ENCODE results near the gene RIMBP2.
"Not testable (repeated sequence)": the region's sequence is repeated elsewhere in the genome, so short reads cannot be mapped to it uniquely, and the experiment has no call there.

The RIMBP2 gene

GRCh38 chr12:130748786-130749185, 32.7 kb upstream of the RIMBP2 start:
- no peak overlapping the region for H3K4me3 ChIP-seq (ENCODE audit: low read length)
- no peaks in the 10 kb centered on the region for H3K4me1 ChIP-seq (ENCODE audit: control insufficient read depth, low read depth, low read length)
- H3K27me3 ChIP-seq (ENCODE audit: control insufficient read depth, insufficient read depth, low read length), result no peaks in the 10 kb centered on the region
- no peak overlapping the region for H3K9ac ChIP-seq (ENCODE audit: low read length)
- no peaks in the 10 kb centered on the region for H3K36me3 ChIP-seq (ENCODE audit: control insufficient read depth, low read depth, low read length)
- H3K27ac ChIP-seq (ENCODE audit: low read length), result no peak overlapping the region
- no peaks in the 10 kb centered on the region for H3K9me3 ChIP-seq (ENCODE audit: control insufficient read depth, low read depth, low read length)

- Histone ChIP-seq H3K4me1 (ENCODE audit: control insufficient read depth, low read depth, low read length) (no peaks in the 10 kb centered on the region), H3K4me3 (ENCODE audit: low read length) (no peak overlapping the region), H3K9me3 (ENCODE audit: control insufficient read depth, low read depth, low read length) (no peaks in the 10 kb centered on the region), H3K9ac (ENCODE audit: low read length) (no peak overlapping the region), H3K36me3 (ENCODE audit: control insufficient read depth, low read depth, low read length) (no peaks in the 10 kb centered on the region), H3K27ac (ENCODE audit: low read length) (no peak overlapping the region), H3K27me3 (ENCODE audit: control insufficient read depth, insufficient read depth, low read length) (no peaks in the 10 kb centered on the region)
Observed at GRCh38 chr12:130747867-130748740, 32.0 kb upstream of the RIMBP2 start.

- H3K9me3 ChIP-seq (ENCODE audit: control insufficient read depth, low read depth, low read length), result no peaks in the 10 kb centered on the region
- H3K9ac ChIP-seq (ENCODE audit: low read length), result no peak overlapping the region
- no peaks in the 10 kb centered on the region for H3K4me1 ChIP-seq (ENCODE audit: control insufficient read depth, low read depth, low read length)
- H3K4me3 ChIP-seq (ENCODE audit: low read length), result no peak overlapping the region
- H3K36me3 ChIP-seq (ENCODE audit: control insufficient read depth, low read depth, low read length), result no peaks in the 10 kb centered on the region
- H3K27me3 ChIP-seq (ENCODE audit: control insufficient read depth, insufficient read depth, low read length), result no peaks in the 10 kb centered on the region
- no peak overlapping the region for H3K27ac ChIP-seq (ENCODE audit: low read length)
Observed at GRCh38 chr12:130746546-130746945, 30.4 kb upstream of the RIMBP2 start.

- Histone ChIP-seq H3K27me3 (ENCODE audit: control insufficient read depth, insufficient read depth, low read length) (no peaks in the 10 kb centered on the region), H3K4me1 (ENCODE audit: control insufficient read depth, low read depth, low read length) (no peaks in the 10 kb centered on the region), H3K4me3 (ENCODE audit: low read length) (no peak overlapping the region), H3K27ac (ENCODE audit: low read length) (no peak overlapping the region), H3K9ac (ENCODE audit: low read length) (no peak overlapping the region), H3K9me3 (ENCODE audit: control insufficient read depth, low read depth, low read length) (no peaks in the 10 kb centered on the region), H3K36me3 (ENCODE audit: control insufficient read depth, low read depth, low read length) (no peaks in the 10 kb centered on the region)
Observed at GRCh38 chr12:130745921-130746320, 29.8 kb upstream of the RIMBP2 start.

GRCh38 chr12:130744274-130744673, 28.2 kb upstream of the RIMBP2 start:
- Histone ChIP-seq H3K4me3 (ENCODE audit: low read length) (no peak overlapping the region), H3K27me3 (ENCODE audit: control insufficient read depth, insufficient read depth, low read length) (no peaks in the 10 kb centered on the region), H3K9ac (ENCODE audit: low read length) (no peak overlapping the region), H3K9me3 (ENCODE audit: control insufficient read depth, low read depth, low read length) (no peaks in the 10 kb centered on the region), H3K27ac (ENCODE audit: low read length) (no peak overlapping the region), H3K4me1 (ENCODE audit: control insufficient read depth, low read depth, low read length) (no peaks in the 10 kb centered on the region), H3K36me3 (ENCODE audit: control insufficient read depth, low read depth, low read length) (no peaks in the 10 kb centered on the region)

GRCh38 chr12:130743606-130744005, 27.5 kb upstream of the RIMBP2 start:
- Histone ChIP-seq H3K4me1 (ENCODE audit: control insufficient read depth, low read depth, low read length) (no peaks in the 10 kb centered on the region), H3K9ac (ENCODE audit: low read length) (no peak overlapping the region), H3K27ac (ENCODE audit: low read length) (no peak overlapping the region), H3K27me3 (ENCODE audit: control insufficient read depth, insufficient read depth, low read length) (no peaks in the 10 kb centered on the region), H3K9me3 (ENCODE audit: control insufficient read depth, low read depth, low read length) (no peaks in the 10 kb centered on the region), H3K4me3 (ENCODE audit: low read length) (no peak overlapping the region), H3K36me3 (ENCODE audit: control insufficient read depth, low read depth, low read length) (no peaks in the 10 kb centered on the region)

GRCh38 chr12:130743176-130743575, 27.1 kb upstream of the RIMBP2 start:
- H3K9me3 ChIP-seq (ENCODE audit: control insufficient read depth, low read depth, low read length), result no peaks in the 10 kb centered on the region
- no peak overlapping the region for H3K9ac ChIP-seq (ENCODE audit: low read length)

GRCh38 chr12:130742716-130743115, 26.6 kb upstream of the RIMBP2 start:
- no peak overlapping the region for H3K4me3 ChIP-seq (ENCODE audit: low read length)

More at GRCh38 chr12:130743176-130743575, 27.1 kb upstream of the RIMBP2 start:
- no peaks in the 10 kb centered on the region for H3K4me1 ChIP-seq (ENCODE audit: control insufficient read depth, low read depth, low read length)
- no peak overlapping the region for H3K27ac ChIP-seq (ENCODE audit: low read length)
- H3K27me3 ChIP-seq (ENCODE audit: control insufficient read depth, insufficient read depth, low read length), result no peaks in the 10 kb centered on the region
- no peaks in the 10 kb centered on the region for H3K36me3 ChIP-seq (ENCODE audit: control insufficient read depth, low read depth, low read length)
- H3K4me3 ChIP-seq (ENCODE audit: low read length), result no peak overlapping the region

GRCh38 chr12:130742112-130742511, 26.0 kb upstream of the RIMBP2 start:
- no peaks in the 10 kb centered on the region for H3K36me3 ChIP-seq (ENCODE audit: control insufficient read depth, low read depth, low read length)
- no peak overlapping the region for H3K4me3 ChIP-seq (ENCODE audit: low read length)
- H3K4me1 ChIP-seq (ENCODE audit: control insufficient read depth, low read depth, low read length), result no peaks in the 10 kb centered on the region
- no peaks in the 10 kb centered on the region for H3K27me3 ChIP-seq (ENCODE audit: control insufficient read depth, insufficient read depth, low read length)
- no peak overlapping the region for H3K27ac ChIP-seq (ENCODE audit: low read length)
- no peak overlapping the region for H3K9ac ChIP-seq (ENCODE audit: low read length)
- no peaks in the 10 kb centered on the region for H3K9me3 ChIP-seq (ENCODE audit: control insufficient read depth, low read depth, low read length)

More at GRCh38 chr12:130742716-130743115, 26.6 kb upstream of the RIMBP2 start:
- H3K27ac ChIP-seq (ENCODE audit: low read length), result no peak overlapping the region
- no peaks in the 10 kb centered on the region for H3K4me1 ChIP-seq (ENCODE audit: control insufficient read depth, low read depth, low read length)
- H3K36me3 ChIP-seq (ENCODE audit: control insufficient read depth, low read depth, low read length), result no peaks in the 10 kb centered on the region
- no peaks in the 10 kb centered on the region for H3K27me3 ChIP-seq (ENCODE audit: control insufficient read depth, insufficient read depth, low read length)
- no peaks in the 10 kb centered on the region for H3K9me3 ChIP-seq (ENCODE audit: control insufficient read depth, low read depth, low read length)
- no peak overlapping the region for H3K9ac ChIP-seq (ENCODE audit: low read length)

GRCh38 chr12:130739571-130739970, 23.5 kb upstream of the RIMBP2 start:
- no peaks in the 10 kb centered on the region for H3K4me1 ChIP-seq (ENCODE audit: control insufficient read depth, low read depth, low read length)
- no peaks in the 10 kb centered on the region for H3K27me3 ChIP-seq (ENCODE audit: control insufficient read depth, insufficient read depth, low read length)
- no peak overlapping the region for H3K4me3 ChIP-seq (ENCODE audit: low read length)
- no peak overlapping the region for H3K9ac ChIP-seq (ENCODE audit: low read length)
- no peaks in the 10 kb centered on the region for H3K36me3 ChIP-seq (ENCODE audit: control insufficient read depth, low read depth, low read length)
- H3K9me3 ChIP-seq (ENCODE audit: control insufficient read depth, low read depth, low read length), result no peaks in the 10 kb centered on the region
- H3K27ac ChIP-seq (ENCODE audit: low read length), result no peak overlapping the region

GRCh38 chr12:130738403-130738802, 22.3 kb upstream of the RIMBP2 start:
- H3K27me3 ChIP-seq (ENCODE audit: control insufficient read depth, insufficient read depth, low read length); H3K4me1 ChIP-seq (ENCODE audit: control insufficient read depth, low read depth, low read length); H3K4me3 ChIP-seq (ENCODE audit: low read length); H3K27ac ChIP-seq (ENCODE audit: low read length); H3K9ac ChIP-seq (ENCODE audit: low read length); H3K36me3 ChIP-seq (ENCODE audit: control insufficient read depth, low read depth, low read length); H3K9me3 ChIP-seq (ENCODE audit: control insufficient read depth, low read depth, low read length): not testable (repeated sequence)

- Histone ChIP-seq H3K4me1 (ENCODE audit: control insufficient read depth, low read depth, low read length) (no peaks in the 10 kb centered on the region), H3K9ac (ENCODE audit: low read length) (no peak overlapping the region), H3K4me3 (ENCODE audit: low read length) (no peak overlapping the region), H3K36me3 (ENCODE audit: control insufficient read depth, low read depth, low read length) (no peaks in the 10 kb centered on the region), H3K27ac (ENCODE audit: low read length) (no peak overlapping the region), H3K9me3 (ENCODE audit: control insufficient read depth, low read depth, low read length) (no peaks in the 10 kb centered on the region), H3K27me3 (ENCODE audit: control insufficient read depth, insufficient read depth, low read length) (no peaks in the 10 kb centered on the region)
Observed at GRCh38 chr12:130737731-130738130, 21.6 kb upstream of the RIMBP2 start.
